ENCODE measurements around the gene ANKRD44. TPM values are rescaled to one million over a fixed set of nuclear protein-coding genes. Genes with fewer than 3 reads are reported as not detected.

ANKRD44 gene
- total RNA-seq, 1 donor from 2014 or later, result 170 TPM

DNA sequence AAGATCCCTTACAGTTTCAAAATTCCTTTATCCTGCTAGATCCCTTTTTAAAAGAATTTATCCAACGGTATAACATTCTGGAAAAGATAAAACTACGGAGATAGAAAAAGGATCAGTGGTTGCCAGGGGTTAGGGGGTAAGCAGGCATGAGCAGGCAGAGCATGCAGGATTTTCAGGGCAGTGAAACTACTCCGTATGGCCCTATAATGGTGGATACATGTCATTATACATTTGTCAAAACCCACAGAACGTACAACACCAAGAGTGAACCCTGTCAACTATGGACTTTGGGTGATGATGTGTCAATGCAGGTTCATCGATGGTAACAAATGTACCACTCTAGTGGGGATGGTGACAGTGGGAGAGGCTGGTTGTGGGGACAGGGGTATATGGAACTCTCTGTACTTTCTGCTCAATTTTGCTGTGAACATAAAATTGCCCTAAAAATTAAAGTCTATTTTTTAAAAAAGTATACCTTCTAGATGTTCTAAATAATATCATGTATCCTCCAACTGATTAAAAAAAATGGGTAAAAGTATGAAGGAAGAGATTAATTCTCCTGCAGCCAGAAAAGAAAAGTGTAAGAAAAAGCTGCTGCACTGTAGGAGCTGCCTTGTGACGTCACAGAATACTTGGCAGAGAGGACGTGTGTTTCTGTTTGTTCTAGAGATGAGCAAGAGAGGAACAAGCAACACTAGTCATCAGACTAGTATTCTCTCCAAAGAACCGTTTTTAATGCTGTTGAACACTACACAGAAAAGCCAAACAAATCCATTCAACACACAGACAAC lies 23.6 kb downstream of the ANKRD44 start:
- no peak for DNase-seq

DNA sequence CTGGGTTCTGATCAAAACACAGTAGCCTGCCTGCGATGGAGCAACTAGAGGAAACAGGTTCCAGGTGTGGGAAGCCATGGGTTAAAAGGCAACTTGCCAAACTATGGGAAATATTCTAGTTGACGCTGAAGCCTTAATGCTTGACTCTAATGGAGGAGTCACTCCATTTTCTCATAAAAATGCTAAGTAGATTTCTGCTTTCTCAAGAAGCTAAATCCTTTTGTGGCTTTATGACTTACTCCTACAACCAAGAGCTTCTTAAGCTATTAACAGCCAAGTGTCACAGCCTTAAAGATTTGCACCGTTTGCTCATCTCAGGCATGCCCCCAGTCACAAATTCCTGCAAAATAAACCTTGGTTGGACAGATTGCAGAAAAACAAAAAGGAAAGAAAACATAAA lies 25.2 kb downstream of the ANKRD44 start:
- no peak for DNase-seq

DNA sequence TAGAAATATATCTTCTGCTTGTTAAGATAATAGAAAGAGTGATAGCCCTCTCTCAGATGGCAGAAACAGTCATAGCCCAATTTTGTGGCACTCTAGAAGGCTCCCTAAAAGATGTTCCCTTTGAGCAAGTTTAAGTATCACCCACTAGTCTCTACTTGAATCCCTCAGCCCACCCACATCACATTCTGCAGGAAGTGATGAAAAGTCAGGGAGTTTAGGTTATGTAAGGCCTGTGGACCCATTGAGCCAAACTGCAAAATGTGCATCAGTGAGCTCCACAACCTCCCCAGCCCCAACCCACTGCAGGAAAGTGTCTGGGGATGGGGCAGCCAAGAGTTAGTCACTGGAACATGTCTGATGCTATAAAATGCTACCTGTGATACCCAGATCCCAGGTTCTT lies 25.6 kb downstream of the ANKRD44 start:
- no peak for DNase-seq

DNA sequence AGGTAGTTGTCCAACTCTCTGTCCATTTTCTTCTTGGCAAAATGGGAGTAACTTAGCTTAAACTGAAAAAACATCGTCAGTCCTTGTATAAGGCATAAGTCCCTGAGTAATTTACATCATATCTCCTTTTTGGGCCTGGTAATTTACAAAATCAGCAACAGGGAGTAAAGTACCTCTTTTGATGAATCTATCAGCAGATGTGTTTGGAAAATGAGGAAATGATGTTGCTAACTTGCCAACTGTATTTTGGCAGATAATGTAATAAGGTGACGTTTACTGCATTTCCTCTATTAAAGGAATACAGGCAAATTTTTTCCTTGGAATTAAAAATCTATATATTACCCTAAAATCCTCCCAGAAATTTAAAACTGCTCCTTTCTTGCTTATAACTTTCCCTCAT lies 29.2 kb downstream of the ANKRD44 start:
- DNase-seq, result no peak

DNA sequence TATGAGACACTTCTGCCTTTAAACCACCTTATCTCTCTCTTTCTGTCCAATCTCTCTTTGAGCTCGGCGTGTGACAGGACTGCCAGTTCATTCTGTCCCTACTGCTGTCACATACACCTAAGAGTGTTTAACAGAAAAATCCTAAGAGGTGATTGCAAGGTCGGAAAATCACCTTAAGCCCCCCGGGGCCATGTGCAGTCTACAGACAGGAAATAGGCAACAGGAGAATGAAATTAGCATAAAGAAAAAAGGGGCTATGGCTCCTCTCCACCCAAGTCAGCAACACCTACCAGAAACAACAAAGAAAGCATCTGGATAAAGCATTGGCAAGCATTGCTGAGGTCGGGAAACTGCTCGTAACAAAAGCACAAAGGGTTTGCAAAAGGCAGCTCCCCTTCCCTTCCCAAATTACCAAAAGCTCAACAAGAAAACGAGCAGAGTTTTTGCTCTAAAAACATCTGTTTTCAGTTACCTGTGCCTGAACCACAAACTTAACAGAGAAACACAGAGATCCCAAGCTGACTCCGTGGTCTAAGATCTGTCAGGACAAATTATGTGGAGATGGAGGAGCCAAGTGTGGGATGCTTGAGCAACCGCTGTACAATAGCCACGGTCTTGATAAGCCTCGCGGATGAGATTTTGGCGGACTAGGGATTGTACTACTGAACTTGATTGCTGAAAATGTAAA lies 30.4 kb downstream of the ANKRD44 start:
- no peak for DNase-seq

DNA sequence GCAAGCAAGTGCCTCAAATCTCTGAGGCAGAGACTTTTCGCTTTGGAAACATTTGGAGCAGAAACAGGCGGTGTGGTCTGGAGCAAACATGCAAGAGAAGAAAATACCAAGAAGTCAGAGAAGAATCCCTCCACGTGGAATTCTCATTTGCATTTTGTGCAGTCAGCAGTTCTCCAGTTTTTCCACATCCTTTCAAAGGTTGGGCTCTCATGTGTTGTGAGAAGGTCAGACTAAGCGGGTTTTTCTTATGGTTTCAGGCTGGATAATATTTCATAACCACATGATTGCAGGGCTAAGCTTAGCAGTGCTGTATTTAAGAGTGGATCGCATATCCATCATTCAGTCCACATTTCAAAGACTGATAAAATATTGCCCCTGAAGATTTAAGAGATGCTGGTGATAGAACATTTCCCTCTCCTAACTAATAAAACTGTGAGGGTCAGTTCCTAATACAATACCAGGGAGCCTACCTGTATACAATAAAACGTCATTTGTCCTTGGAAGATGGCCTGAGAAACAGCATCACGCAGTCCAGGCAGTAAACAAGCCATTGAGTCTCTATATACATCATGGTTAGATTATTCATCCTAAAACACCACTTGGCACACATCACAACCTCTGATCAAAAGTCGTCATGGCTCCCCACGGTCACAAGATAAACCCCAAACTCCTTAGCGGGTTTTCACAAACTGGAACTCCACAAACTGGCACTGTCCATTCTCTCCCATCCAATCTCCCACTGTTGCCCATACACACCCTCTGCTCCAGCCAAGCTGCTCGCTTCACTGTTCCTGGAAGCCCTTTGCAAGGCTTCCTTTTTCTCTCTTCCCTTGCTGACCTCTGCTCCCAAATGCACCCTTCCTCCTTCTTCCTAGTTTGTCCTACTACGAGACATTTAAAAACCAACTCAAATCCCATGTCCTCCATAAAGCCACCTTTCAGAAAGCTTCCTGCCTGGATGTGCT lies 31.5 kb downstream of the ANKRD44 start:
- no peak for DNase-seq

DNA sequence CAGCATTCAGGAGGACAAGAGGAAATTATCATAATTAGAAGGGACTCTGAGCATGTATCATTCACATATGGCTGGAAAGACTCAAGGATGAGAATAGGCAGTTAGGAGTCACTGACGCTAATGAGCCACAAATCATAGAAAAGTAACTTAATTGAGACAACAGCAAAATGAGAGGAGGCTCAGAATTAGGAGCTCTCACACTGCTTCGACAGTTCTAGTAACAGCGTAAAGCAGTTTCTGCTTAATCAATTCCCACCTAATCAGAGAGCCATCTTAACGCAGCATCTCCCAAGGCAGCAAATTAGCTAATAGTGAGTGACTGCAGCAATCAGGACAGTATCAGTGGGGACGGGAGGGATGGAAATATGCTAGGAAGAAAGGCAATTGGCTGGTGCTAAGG lies 32.8 kb downstream of the ANKRD44 start:
- DNase-seq, result no peak

DNA sequence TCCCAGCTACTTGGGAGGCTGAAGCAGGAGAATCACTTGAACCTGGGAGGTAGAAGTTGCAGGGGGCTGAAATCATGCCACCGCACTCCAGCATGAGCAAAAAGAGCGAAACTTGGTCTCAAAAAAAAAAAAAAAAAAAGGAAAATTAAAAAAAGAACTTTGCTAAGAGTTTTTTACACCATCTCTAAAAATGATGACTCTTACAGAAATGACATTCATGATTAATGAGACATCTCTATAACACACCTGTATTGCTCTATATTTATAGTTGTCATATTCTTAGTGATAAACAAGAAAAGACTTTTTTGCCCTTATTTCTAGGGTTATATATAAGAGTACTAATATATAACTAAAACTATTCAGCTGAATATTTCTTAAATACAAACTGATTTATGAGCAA lies 34.4 kb downstream of the ANKRD44 start:
- no peak for DNase-seq

DNA sequence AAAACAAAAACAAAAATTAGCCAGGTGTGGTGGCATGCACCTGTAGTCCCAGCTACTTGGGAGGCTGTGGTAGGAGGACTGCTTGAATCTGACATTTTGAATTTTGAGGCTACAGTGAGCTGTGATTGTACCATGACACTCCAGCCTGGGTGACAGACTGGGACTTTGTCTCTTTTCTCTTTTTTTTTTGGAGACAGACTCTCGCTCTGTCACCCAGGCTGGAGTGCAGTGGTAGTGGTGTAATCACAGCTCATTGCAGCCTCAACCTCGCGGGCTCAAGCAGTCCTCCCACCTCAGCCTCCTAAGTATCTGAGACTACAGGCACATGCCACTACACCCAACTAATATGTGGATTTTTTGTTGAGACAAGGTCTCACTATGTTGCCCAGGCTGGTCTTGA lies 35.6 kb downstream of the ANKRD44 start:
- no peak for DNase-seq

DNA sequence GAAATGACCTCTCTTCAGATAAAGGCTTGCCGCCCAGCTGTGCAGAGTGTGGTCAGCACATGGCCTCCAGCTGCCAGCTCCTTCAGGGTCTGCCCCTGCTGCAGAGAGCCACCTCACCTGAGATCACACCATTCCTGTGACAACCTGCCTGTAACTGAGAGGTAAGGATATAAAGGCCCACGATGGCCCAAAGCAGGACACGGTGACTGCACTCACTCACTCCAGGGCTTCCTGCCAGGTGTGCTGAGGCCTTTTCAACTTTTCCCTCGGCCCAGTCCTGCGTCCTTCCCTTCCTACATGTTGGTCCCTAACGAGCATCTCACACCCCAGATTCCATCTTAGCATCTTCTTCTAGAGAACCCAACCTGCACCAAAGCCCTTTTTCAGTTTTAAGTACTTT lies 36.2 kb downstream of the ANKRD44 start:
- DNase-seq, result no peak

DNA sequence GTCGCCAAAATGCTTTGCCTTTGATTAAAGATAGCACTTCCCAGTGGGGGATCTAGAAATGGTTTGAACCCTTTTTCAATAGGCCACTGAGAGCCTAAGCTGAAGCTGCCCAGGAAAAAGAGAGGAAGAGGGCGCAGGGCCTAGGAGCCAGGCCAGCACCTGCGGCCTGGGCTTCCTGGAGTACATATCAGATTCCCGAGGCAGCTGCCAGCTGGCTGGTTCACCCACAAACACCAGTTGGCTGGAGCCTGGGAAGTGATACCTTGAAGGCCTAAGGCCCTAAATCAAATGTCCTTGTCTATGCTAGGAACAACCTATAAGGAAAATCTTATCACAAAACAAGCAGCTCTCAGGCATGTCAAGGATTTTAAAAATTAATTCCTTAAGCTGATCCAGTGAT lies 37.1 kb downstream of the ANKRD44 start:
- DNase-seq, result no peak

DNA sequence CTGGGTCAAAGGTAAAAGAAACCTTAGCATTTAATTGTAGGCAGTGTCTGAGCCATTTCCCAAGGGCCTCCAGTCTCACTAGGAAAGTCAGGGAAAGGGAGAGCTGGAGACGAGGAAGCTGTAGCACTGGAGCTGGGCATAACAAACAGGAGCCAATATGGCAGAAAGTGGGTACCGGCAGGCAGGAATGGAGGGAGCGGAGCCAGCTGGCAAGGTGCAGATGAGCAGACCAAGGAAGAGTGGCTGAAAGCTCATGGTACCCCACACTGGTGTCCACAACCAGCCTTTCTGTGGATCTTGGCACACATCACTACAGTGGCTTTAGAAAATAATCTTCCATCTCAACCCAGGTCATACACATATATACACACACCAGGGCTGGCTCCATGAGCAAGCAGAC lies 40.0 kb downstream of the ANKRD44 start:
- no peak for DNase-seq

DNA sequence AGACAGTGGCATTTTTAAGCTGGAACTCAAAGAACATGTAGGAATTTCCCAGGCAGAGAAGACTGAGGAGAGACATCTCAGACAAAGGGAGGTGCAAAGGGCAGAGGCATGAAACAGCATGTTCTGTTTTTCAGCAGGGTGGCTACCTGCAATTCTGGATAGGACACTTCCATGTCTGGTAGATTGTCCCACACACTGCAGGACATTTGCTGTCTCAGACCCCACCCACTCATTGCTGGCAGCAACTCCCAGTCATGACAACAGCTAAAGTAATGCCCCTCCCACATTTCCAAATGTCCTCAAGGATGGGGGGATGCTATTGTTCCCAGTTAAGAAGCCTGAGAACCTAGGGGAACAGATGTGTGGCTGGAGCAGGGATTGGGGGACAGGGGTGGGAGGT lies 40.8 kb downstream of the ANKRD44 start:
- no peak for DNase-seq

DNA sequence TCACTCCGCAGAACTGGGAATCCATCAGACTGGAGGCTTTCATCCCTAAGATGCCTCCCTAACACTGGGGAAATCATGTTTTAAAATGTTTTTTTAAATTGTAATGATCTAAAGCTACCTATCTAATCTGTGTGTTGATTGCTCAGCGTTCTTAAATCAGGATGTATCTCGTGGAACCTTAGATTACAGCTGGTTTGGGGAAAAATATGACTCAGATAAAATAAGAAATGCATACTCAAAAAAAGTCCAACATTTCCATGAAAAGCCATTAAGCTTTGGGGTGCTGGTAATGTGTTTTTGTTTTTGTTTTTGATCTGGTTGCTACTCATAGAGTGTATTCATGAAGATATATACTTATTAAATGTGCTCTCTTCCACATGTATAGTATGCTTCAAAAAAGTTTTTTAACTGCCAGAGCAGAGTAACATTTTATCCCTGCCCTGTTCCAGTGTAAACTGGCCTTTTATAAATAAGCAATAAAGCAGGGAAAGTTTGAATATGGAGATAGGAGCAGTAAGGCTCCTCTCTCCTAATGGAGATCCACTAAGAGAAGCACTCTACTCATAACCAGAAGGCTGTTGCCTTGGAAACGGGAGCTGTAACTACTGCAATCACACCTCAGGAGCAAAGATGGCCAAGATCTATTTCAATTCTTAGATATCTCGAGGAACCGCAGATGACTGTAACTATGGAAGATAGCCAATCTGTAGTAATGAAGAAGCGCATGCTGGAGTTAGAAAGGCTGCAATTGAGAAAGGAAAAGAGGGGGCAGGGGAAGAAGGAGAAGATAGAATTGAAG lies 41.6 kb downstream of the ANKRD44 start:
- no peak for DNase-seq

DNA sequence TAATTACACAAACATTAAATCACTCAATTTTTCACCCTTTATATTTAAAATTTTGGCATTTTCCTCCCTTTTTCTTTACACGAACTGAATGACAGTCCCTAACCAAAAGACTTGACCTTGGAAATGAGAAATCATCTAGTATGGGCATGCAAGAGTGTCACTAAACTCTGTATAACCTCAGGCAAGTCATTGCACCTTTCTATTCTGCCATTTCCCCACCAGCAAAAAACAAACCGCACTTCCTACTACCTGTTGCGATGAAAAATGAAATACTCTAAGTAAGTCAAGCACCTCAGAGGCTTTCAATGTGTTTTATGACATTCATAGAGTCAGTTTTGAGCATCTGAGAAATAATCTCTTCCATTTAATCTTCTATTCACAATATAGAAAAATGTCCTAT lies 44.1 kb downstream of the ANKRD44 start:
- no peak for DNase-seq

DNA sequence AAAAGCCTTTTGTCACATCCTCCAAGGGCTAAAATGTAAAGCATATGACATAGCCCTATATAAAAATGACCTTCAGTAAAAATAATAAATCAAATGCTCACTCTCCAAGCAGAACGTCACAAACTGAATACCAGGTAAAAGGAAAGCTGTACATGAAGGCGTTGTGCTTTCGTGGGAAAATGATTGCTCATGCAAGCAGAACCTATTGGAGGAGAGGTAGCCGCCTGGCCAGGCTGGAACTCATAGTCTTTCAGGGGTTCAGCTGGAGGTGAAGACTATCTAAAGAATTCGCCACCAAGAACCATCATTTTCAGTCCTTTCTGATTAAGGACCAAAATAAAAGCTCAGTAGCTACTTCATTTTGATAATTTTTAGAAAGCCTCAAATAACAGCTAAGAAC lies 44.7 kb downstream of the ANKRD44 start:
- no peak for DNase-seq

DNA sequence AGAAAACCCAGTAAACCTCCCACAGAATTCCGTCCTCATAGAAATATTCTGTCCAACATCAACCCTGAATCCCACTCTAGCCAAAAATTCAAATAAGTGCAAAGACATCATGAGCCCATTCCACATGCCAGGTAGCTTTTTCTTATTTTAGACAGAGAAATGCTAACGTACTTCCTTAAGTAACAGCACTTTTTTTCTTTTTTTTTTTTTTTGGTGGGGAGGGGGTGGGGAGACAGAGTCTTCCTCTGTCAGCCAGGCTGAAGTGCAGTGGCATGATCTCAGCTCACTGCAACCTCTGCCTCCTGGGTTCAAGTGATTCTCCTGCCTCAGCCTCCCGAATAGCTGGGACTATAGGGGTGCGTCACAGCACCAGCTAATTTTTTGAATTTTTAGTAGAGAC lies 45.5 kb downstream of the ANKRD44 start:
- DNase-seq, result no peak

DNA sequence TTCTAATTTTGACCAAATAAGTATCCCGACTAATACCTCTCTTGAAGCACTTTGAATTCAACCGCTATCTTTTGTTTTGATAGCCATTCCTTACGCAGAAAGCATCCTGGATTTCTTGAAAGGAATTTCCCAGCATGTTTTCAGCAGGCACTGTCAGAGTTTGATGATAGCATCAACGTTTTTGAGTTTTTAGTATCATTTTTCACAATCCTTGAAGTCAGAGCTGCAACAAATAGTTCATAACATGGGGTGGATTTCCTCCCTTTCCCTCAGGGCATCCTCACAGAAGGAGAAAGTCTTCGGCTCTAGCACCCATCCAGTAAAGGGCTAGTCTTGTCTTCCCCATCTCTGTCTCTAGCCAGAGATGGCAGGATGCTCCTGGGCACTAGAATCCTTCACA lies 46.2 kb downstream of the ANKRD44 start:
- no peak for DNase-seq

DNA sequence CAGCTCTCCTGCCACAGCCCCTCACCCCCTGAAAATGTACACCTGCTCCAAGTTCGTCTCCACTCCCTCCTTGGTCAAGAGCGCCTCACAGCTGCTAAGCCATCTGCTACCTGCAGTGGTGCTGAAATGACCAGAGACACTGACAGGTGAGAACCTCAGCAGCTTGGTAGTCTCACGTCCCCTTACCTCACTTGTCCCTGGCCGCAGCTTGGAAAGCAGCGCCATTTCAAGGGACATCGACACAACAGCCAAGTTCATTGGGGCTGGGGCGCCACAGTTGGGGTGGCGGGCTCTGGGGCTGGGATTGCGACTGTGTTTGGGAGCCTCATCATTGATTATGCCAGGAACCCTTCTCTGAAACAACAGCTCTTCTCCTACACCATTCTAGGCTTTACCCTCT lies 47.5 kb downstream of the ANKRD44 start:
- no peak for DNase-seq

DNA sequence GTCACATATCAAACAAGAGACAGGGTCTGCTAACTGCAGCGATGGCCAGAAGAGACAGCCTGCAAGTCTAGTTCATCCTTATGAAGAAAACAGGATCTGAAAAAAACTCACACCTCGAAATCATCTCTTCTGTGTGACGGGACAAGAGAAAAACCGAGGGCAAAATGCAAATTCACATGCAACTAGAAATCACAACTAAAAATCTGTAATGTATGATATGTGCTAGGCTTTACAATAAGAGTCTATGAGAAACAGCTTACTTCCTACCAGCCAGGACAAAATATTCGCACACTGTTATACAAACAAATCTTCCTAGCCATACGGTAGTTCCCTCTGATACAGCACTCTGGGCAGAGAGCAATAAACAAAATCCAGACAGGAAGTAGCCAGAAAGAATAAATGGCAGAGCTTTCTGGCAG lies 48.8 kb downstream of the ANKRD44 start:
- DNase-seq, result no peak

DNA sequence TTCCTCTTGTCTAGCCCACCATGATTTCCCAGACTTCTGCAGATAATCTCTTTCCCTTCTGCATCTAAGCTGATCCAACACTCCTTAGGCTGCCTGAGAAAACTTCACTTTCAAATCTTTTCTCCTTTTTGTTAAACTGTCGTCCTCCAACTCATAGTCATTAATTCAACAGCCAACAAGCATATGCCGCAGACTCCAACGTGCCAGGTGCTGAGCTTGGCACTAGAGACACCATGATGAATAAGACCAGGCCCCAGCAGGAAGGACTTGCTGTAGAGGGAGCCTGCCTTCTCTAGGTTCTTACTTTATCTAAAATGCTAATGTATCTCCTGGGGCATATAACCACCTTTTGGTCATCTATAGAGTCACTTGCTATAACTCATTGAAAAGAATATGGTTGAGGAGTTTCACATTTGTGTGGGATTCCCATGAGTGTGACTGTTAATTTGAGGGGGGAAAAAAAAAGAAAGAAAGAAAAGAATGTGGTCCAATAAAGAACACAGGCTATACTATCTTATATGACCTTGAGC lies 51.0 kb downstream of the ANKRD44 start:
- DNase-seq, result no peak

DNA sequence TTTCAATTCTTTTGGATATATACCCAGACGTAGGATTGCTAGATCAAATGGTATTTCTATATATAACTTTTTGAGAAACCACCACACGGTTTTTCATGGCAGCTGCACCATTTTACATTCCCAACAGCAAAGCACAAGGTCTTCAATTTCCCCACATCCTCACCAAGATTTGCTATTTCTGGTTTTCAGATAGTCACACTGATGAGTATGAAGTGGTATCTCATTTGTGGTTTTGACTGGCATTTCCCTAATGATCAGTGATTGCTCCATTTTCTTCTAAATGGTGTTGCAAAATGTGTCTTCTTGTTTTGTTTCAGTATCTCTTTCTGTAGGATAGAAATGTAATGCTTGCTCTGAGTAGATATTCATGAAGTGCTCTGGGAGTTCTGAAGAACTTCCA lies 52.0 kb downstream of the ANKRD44 start:
- no peak for DNase-seq

Measured in occipital lobe (tissue), 2 donors.